NCI-H128 (cell line): ENCODE results near the gene FAM20B.
"Not testable (repeated sequence)": the region's sequence is repeated elsewhere in the genome, so short reads cannot be mapped to it uniquely, and the experiment has no call there.

Experiments used
- DNase-seq: peaks from one replicate; lab custom pipeline; 2025; ENCODE audit not compliant: unreplicated experiment; lab: John Stamatoyannopoulos, UW

FAM20B gene

GRCh38 chr1:179025125-179025974 lies at the start of gene FAM20B:
Gene FAM20B (plus strand): TSS chr1:179025894. CDS start chr1:179043848, 17,954 bp downstream.
- peak; percentile 79 for DNase-seq

GRCh38 chr1:178976541-178976940 lies 49.2 kb upstream of the FAM20B start:
- DNase-seq, result no peak

- no peak for DNase-seq
These were observed 39.5 kb upstream of the FAM20B start for GRCh38 chr1:178986204-178986603.

- DNase-seq, result not testable (repeated sequence)
These were observed 37.5 kb upstream of the FAM20B start for GRCh38 chr1:178988198-178988597.

- DNase-seq, result no peak
These were observed 32.1 kb upstream of the FAM20B start for GRCh38 chr1:178993559-178993958.

- no peak for DNase-seq
These were observed 28.3 kb upstream of the FAM20B start for GRCh38 chr1:178997428-178997827.

GRCh38 chr1:178998295-178998694 lies 27.4 kb upstream of the FAM20B start:
- DNase-seq, result no peak

- no peak for DNase-seq
These were observed 26.6 kb upstream of the FAM20B start for GRCh38 chr1:178999061-178999460.

- DNase-seq, result no peak
These were observed 24.2 kb upstream of the FAM20B start for GRCh38 chr1:179001451-179001850.

GRCh38 chr1:179002064-179002463 lies 23.6 kb upstream of the FAM20B start:
- DNase-seq, result not testable (repeated sequence)

- peak; percentile 39 for DNase-seq
These were observed 22.9 kb upstream of the FAM20B start for GRCh38 chr1:179002552-179003345.

GRCh38 chr1:179003512-179004066 lies 22.1 kb upstream of the FAM20B start:
- DNase-seq, result no peak

- no peak for DNase-seq
These were observed 18.5 kb upstream of the FAM20B start for GRCh38 chr1:179007233-179007632.

GRCh38 chr1:179010671-179011070 lies 15.0 kb upstream of the FAM20B start:
- DNase-seq, result no peak

GRCh38 chr1:179012038-179012437 lies 13.7 kb upstream of the FAM20B start:
- no peak for DNase-seq

GRCh38 chr1:179014123-179014522 lies 11.6 kb upstream of the FAM20B start:
- no peak for DNase-seq

- no peak for DNase-seq
These were observed 10.3 kb upstream of the FAM20B start for GRCh38 chr1:179015396-179015795.

GRCh38 chr1:179016706-179017382 lies 8.8 kb upstream of the FAM20B start:
- no peak for DNase-seq

GRCh38 chr1:179017383-179018326 lies 8.0 kb upstream of the FAM20B start:
- DNase-seq, result no peak

- no peak for DNase-seq
These were observed 3.8 kb upstream of the FAM20B start for GRCh38 chr1:179021873-179022272.
